ENCODE data around the gene DCTN2. TPM values are rescaled to one million over a fixed set of nuclear protein-coding genes. Genes with fewer than 3 reads are reported as not detected.

The DCTN2 gene
- total and polyA plus RNA-seq, 4 donors = 28.5 to 66.6 (median 31.2) TPM

DNA sequence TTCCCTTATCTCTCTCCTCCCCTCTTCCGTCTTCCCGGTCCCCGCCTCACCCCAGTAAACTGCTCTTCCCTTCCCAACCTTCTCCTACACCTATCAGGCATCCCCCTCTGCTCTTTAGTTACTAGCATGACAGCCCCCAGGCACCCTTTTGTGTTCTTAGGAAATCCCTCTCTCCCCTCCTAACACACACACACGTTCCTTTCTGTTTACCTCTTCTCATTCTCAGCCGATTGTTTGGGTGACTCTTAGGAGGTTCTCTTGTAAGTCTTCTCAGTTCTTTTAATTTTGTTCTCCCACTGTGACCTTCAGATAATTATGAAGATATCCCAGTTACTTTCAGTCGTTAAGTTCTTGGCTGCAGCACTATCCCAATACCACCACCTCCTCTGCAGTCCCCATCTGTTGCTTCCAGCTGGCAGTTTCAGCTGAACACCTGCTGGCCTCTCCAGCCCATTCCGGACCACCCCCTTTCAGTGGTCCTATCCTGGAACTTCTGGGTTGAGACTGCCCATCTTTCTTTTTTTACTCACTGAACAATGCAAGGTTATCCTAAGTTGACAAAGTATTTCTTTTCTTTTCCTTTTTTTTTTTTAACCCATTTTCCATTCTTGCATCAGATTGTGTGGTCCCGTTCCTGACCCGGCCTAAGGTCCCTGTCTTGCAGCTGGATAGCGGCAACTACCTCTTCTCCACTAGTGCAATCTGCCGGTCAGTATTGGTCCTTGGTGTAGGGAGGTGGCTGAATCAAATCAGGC is 58.4 kb downstream of the DCTN2 start:
- H3K27me3 ChIP-seq (ENCODE audit: control insufficient read depth in 4 of 4, insufficient read depth in 4 of 4, low read length in 3 of 4) = no peaks in the 10 kb centered on the region
- WGBS = 27% methylated on average over 11 of the region's 11 CpGs
- peak overlapping the region; percentile 66 to 93 for H3K9ac ChIP-seq (ENCODE audit: low read depth in 1 of 2, low read length in 2 of 2)
- H3K36me3 ChIP-seq (ENCODE audit: control insufficient read depth in 4 of 4, insufficient read depth in 3 of 4, low read depth in 1 of 4, low read length in 3 of 4) = peaks cover 5 to 28% (median 18%) of the 10 kb centered on the region in 4 donors
- peak overlapping the region; percentile 76 to 94 (median 88) for H3K4me3 ChIP-seq (ENCODE audit: low read depth in 1 of 3, low read length in 3 of 3)
- no peak for DNase-seq (ENCODE audit: low spot score)
- TF ChIP-seq NR2F2 (IDR thresholded peaks at IDR 0.05) = no peak
- TF ChIP-seq HNF4G (IDR thresholded peaks at IDR 0.05) = no peak
- no peak for TF ChIP-seq YY1 (IDR thresholded peaks at IDR 0.05)
- TF ChIP-seq, protein P1, sequence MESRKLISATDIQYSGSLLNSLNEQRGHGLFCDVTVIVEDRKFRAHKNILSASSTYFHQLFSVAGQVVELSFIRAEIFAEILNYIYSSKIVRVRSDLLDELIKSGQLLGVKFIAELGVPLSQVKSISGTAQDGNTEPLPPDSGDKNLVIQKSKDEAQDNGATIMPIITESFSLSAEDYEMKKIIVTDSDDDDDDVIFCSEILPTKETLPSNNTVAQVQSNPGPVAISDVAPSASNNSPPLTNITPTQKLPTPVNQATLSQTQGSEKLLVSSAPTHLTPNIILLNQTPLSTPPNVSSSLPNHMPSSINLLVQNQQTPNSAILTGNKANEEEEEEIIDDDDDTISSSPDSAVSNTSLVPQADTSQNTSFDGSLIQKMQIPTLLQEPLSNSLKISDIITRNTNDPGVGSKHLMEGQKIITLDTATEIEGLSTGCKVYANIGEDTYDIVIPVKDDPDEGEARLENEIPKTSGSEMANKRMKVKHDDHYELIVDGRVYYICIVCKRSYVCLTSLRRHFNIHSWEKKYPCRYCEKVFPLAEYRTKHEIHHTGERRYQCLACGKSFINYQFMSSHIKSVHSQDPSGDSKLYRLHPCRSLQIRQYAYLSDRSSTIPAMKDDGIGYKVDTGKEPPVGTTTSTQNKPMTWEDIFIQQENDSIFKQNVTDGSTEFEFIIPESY (IDR thresholded peaks at IDR 0.05) = no peak
- no peak for TF ChIP-seq RAD21 (IDR thresholded peaks at IDR 0.05)
- no peak for TF ChIP-seq FOXA2 (IDR thresholded peaks at IDR 0.05)
- TF ChIP-seq CTCF (IDR thresholded peaks at IDR 0.05; ENCODE audit: low read depth, low read length, missing input control) = no peak
- no peak for TF ChIP-seq TAF1 (conservative IDR thresholded peaks at IDR 0.05)
- no peak for TF ChIP-seq GABPA (IDR thresholded peaks at IDR 0.05 in 1 of 2, conservative IDR thresholded peaks at IDR 0.05 in 1 of 2)
- no peak for TF ChIP-seq ATF3 (IDR thresholded peaks at IDR 0.05)
- TF ChIP-seq FOXA1 (IDR thresholded peaks at IDR 0.05) = no peak
- TF ChIP-seq REST (IDR thresholded peaks at IDR 0.05) = no peak
- H3K27ac ChIP-seq (ENCODE audit: low read depth in 1 of 2, low read length in 2 of 2) = peak overlapping the region; percentile 62 to 70
- H3K4me1 ChIP-seq (ENCODE audit: control insufficient read depth in 4 of 4, insufficient read depth in 4 of 4, low read length in 3 of 4) = peaks cover 2 to 17% (median 11%) of the 10 kb centered on the region in 4 donors
- no peaks in the 10 kb centered on the region for H3K9me3 ChIP-seq (ENCODE audit: control insufficient read depth in 4 of 4, low read length in 3 of 4)
